MCF 10A (cell line): ENCODE data around the gene SENP3. TPM values are rescaled to one million over a fixed set of nuclear protein-coding genes. Genes with fewer than 3 reads are reported as not detected.
A peak's percentile ranks its signal among the peaks of the same experiment; 100 is the strongest.

Experiments used
- BruUV-seq: library from RNA; stranded (reverse); fragments of 400-500 nt; replicated peaks from 2 replicates; lab custom pipeline; 2021; lab: Mats Ljungman, UMichigan
- CTCF ChIA-PET: fragments of 300-600 bp; sonication (Branson Sonifier 250); formaldehyde crosslinking; extraction: SDS; loops from one replicate; lab custom pipeline; 2021; ENCODE audit warnings: antibody characterized with exemption, inconsistent platforms; lab: Yijun Ruan, JAX
- POLR2A ChIA-PET: fragments of 300-600, 350-650 bp; sonication (Branson Sonifier 250); formaldehyde crosslinking; extraction: SDS; loops from one replicate; lab custom pipeline; 2020; ENCODE audit warnings: antibody characterized with exemption, inconsistent platforms; lab: Yijun Ruan, JAX
- DNase-seq: peaks from one replicate; pipeline ENCODE4 v3.0.0-alpha.2; 2018; ENCODE audit not compliant: unreplicated experiment
- H3K27ac Mint-ChIP-seq: one replicate; pipeline ENCODE4 v1.8.0; 2022; ENCODE audit warnings: mild to moderate bottlenecking, low read depth, mixed read lengths; ENCODE audit not compliant: unreplicated experiment
- H3K27me3 Mint-ChIP-seq: one replicate; pipeline ENCODE4 v1.8.0; 2022; ENCODE audit warnings: mixed read lengths; ENCODE audit not compliant: insufficient read depth, unreplicated experiment
- H3K36me3 Mint-ChIP-seq: one replicate; pipeline ENCODE4 v1.8.0; 2022; ENCODE audit warnings: mild to moderate bottlenecking, moderate library complexity, mixed read lengths; ENCODE audit not compliant: insufficient read depth, unreplicated experiment
- H3K4me1 Mint-ChIP-seq: one replicate; pipeline ENCODE4 v1.8.0; 2022; ENCODE audit warnings: mixed read lengths; ENCODE audit not compliant: insufficient read depth, unreplicated experiment
- H3K4me3 Mint-ChIP-seq: one replicate; pipeline ENCODE4 v1.8.0; 2022; ENCODE audit warnings: mild to moderate bottlenecking, moderate library complexity, mixed read lengths; ENCODE audit not compliant: unreplicated experiment
- H3K9me3 Mint-ChIP-seq: one replicate; pipeline ENCODE4 v1.8.0; 2022; ENCODE audit warnings: mixed read lengths; ENCODE audit not compliant: unreplicated experiment
- CTCF ChIP-seq: fragments of 200-600 bp; IDR thresholded peaks from one replicate; pipeline ENCODE4 v1.8.0; 2022; ENCODE audit warnings: antibody characterized with exemption, mild to moderate bottlenecking; ENCODE audit not compliant: unreplicated experiment
- intact Hi-C: fragments of 100-400 bp; cut with micrococcal nuclease; formaldehyde crosslinking; loops from 2 replicates; pipeline ENCODE4 v1.14.1; 2022
- total RNA-seq: library from RNA; stranded (reverse); gene quantifications from 2 replicates; pipeline ENCODE4 v1.2.3, GENCODE V29; 2022

The SENP3 gene
- total RNA-seq, 1 experiment from 2014 or later, result 67.3 TPM

- no peak for TF ChIP-seq CTCF
- Mint-ChIP-seq H3K4me1 (peaks cover 42% of the 10 kb centered on the region), H3K4me3 (peak overlapping the region; percentile 76), H3K36me3 (peaks cover 43% of the 10 kb centered on the region), H3K27me3 (no peaks in the 10 kb centered on the region), H3K9me3 (no peaks in the 10 kb centered on the region), H3K27ac (peak overlapping the region; percentile 86)
- BruUV-seq, result no TSS peak
- CTCF ChIA-PET, result interaction anchor here (0.6 to 7.7 kb wide), 25 partner anchors 11 to 297 kb away, joined by 3 to 89 read pairs (median 4); partner anchors contain the start of genes CD68, DNAH2, FXR2 and NAA38
- intact Hi-C loops, result loop anchor here (1.0 to 2.0 kb wide), 2 partner anchors 27 to 74 kb away; partner anchors contain the start of gene SENP3
- POLR2A ChIA-PET, result interaction anchor here (0.6 to 14.9 kb wide), 25 partner anchors 13 to 566 kb away, joined by 3 to 303 read pairs (median 4); partner anchors contain the start of genes CD68, DNAH2, FXR2 and NEURL4
- DNase-seq, result peak; percentile 64
Measured at GRCh38 chr17:7588553-7589203, 27.0 kb downstream of the SENP3 start.

- DNase-seq, result peak; percentile 92
- Mint-ChIP-seq H3K27me3 (no peaks in the 10 kb centered on the region), H3K36me3 (peaks cover 46% of the 10 kb centered on the region), H3K9me3 (no peaks in the 10 kb centered on the region), H3K4me3 (peak overlapping the region; percentile 76), H3K27ac (peak overlapping the region; percentile 78), H3K4me1 (peaks cover 42% of the 10 kb centered on the region)
- POLR2A ChIA-PET, result interaction anchor here (0.6 to 14.9 kb wide), 24 partner anchors 13 to 566 kb away, joined by 3 to 303 read pairs (median 4); partner anchors contain the start of genes CD68, DNAH2, FXR2 and NEURL4
- CTCF ChIA-PET, result interaction anchor here (0.5 to 7.7 kb wide), 28 partner anchors 9 to 1122 kb away, joined by 3 to 89 read pairs (median 4); partner anchors contain the start of genes CD68, DNAH2, FXR2 and NAA38
- BruUV-seq, result TSS peak; percentile 85
- intact Hi-C loops, result loop anchor here (1.0 to 2.0 kb wide), 2 partner anchors 28 to 75 kb away; partner anchors contain the start of gene SENP3
- peak; percentile 88 for TF ChIP-seq CTCF
Measured at GRCh38 chr17:7589204-7589868, 27.6 kb downstream of the SENP3 start.

- intact Hi-C loops, result loop anchor here (1.0 to 2.0 kb wide), 3 partner anchors 25 to 75 kb away; partner anchors contain the start of genes FXR2 and SENP3
- Mint-ChIP-seq H3K27me3 (no peaks in the 10 kb centered on the region), H3K4me3 (peak within 1 kb of the TSS; percentile 76), H3K27ac (peak within 1 kb of the TSS; percentile 78), H3K9me3 (no peaks in the 10 kb centered on the region), H3K4me1 (peaks cover 38% of the 10 kb centered on the region), H3K36me3 (peaks cover 51% of the 10 kb centered on the region)
- ChIA-PET POLR2A (interaction anchor here (0.6 to 14.9 kb wide), 24 partner anchors 12 to 565 kb away, joined by 3 to 303 read pairs (median 4); partner anchors contain the start of genes CD68, DNAH2, FXR2 and NEURL4), CTCF (interaction anchor here (0.6 to 7.7 kb wide), 21 partner anchors 8 to 1123 kb away, joined by 3 to 89 read pairs (median 4); partner anchors contain the start of genes CD68, DNAH2, FXR2 and TP53)
- no peak for TF ChIP-seq CTCF
- peak; percentile 80 for DNase-seq
- BruUV-seq, result no TSS peak
Measured at GRCh38 chr17:7589891-7590691, 28.4 kb downstream of the SENP3 start, which contains the start of gene SOX15. TSS of gene SOX15 (minus strand) at chr17:7590094. CDS start at chr17:7589676, 418 bp downstream.
